HG03103 (cell line): ENCODE data around the gene HOATZ.

Experiments used
- ATAC-seq: cut with Tn5 transposase; IDR thresholded peaks from one replicate; pipeline ENCODE4 v1.9.1; 2021; ENCODE audit warnings: low read depth; ENCODE audit not compliant: unreplicated experiment

The HOATZ gene

DNA sequence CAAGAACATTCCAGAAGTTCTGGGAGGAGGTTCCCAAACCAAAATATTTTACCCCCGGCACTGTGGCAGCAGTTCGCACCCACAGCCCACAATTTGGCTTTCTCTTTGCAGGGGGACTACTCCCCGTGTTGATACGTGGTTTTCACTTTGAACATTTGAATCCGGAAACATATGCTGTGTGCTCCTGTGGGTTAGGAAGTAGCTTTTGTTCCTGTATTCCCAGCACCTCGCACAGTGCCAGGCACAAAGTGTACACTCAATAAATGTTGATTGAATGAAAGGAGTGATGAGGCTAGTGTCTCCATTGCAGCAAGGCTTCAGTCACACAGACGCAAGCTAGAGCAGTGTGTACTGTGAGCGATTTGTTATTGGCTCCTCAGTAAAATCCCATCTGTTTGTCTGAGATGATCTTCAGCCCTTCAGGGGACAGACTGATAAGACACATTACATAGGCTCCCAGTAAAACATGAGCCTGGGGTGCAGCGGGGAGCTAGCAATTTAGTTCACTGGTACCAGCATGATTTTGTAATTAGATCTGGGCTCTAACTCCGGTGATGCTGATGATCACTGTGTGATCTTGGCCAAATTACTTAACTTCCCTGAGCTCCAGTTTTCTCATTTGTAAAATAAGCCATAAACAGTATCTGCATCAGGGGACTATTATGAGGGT is 28.2 kb downstream of the HOATZ start:
- no peak for ATAC-seq

GRCh38 chr11:111548525-111548924 is 33.9 kb downstream of the HOATZ start:
- no peak for ATAC-seq

DNA sequence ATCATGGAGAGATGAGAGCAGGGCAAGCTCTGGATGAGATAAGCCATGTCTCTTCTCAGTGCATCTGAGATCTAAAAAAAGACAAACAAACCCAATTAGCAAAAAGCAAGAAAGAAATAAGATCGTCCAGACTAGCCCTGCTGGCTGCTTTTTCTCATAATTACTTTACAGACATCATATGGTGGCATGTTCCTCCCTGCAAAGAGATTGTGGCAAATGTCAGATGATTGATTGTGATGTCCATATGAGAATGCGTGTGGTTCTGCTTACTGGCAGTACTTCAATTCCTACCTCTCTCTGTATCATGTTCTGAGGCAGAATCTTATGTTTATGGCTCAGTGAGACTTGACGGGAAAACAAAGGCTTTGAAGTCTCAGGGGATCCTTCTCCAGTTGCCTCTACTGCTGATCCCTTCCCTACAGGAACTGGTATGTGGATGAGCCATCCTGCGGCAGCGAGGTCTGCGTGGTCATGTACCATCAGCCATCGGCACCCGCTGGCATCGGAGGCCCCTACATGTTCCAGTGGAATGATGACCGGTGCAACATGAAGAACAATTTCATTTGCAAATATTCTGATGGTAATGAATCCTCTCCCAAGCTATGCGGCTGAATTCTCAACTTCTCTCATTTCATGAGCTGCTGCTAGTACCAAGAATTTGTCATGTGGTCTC is 34.8 kb downstream of the HOATZ start:
- ATAC-seq: no peak

- no peak for ATAC-seq
Measured at GRCh38 chr11:111549869-111550203, 35.3 kb downstream of the HOATZ start.

DNA sequence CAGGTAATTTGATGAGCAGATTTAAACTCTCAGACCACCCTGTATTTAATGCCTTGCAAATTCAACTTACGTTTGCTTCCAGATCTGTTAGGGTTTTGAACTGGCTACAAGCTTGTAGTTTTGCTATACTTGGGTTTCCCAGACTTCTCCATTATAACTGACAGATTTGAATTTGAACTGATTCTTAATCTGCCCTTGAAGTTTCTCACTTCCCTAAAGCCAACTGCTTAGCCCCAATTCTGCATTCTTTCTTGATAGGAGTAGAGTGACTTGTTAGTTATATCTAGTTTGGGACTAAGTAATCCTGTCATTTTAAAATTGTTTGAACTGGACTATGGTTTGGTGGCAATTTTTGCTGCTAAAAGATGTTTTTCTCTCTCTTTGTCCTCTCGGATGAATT is 35.7 kb downstream of the HOATZ start:
- no peak for ATAC-seq

DNA sequence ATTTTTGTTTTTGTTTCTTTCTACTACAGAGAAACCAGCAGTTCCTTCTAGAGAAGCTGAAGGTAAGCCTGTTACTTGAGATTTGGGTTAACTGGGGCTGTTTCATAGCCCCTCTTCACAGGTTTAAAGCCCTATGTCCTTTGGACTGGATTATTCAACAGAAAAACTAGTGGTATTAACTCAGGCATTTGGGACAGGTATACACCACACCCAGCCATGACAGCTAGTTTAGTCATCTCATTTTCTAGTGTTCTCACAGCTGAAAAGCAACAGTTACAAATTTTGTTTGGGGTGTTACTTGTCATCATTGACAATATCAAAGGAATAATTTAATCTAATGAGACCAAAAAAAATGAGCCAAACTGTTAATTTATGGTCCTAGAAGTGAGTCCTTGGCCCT is 40.0 kb downstream of the HOATZ start:
- ATAC-seq: no peak

- no peak for ATAC-seq
Measured at GRCh38 chr11:111555255-111555654, 40.7 kb downstream of the HOATZ start.

- ATAC-seq: no peak
Measured at GRCh38 chr11:111557425-111558111, 43.0 kb downstream of the HOATZ start.

GRCh38 chr11:111559800-111560464 is 45.4 kb downstream of the HOATZ start:
- ATAC-seq: no peak

DNA sequence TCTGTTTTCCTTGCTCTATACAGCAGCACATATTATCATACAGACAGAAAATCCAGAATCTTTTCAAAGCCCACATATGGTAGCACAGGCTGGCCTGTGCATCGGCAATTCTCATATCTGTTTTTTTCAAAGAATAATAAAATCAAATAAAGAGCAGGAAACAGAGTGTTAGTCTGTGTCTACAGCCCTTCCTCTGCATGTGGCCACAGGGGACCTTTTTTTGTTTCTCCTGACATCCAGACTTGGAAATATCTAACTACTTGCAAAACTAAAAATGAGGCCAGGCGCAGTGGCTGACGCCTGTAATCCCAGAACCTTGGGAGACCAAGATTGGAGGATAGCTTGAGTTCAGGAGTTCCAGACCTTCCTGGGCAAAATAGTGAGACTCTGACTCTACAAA is 46.2 kb downstream of the HOATZ start:
- no peak for ATAC-seq

GRCh38 chr11:111561306-111561705 is 46.7 kb downstream of the HOATZ start:
- ATAC-seq: no peak

DNA sequence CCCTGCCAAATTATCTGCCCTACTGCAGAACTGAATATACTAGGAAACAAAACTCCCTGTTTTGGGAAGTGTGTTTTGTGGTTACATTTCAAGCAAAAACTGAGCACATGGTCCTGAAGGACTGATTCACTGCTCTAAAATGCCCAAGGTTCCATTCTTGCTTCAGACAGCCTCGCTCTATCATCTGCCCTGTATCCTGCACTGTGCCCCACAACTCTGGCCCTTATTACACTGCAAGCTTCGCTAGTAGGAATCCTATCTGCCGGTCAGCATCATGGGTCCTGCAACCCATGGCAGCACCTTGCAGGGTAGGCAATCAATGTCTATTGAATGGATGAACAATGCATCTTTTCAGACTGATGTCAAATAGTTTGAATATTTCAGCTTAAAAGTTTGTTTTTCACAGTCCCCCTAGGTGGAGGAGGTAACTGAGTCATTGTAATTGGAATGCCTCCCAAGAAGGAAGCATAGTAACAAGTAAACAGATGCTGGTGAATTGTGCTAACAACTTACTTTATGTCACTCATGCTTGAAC is 47.3 kb downstream of the HOATZ start:
- no peak for ATAC-seq

GRCh38 chr11:111562692-111563389 is 48.3 kb downstream of the HOATZ start:
- no peak for ATAC-seq

- ATAC-seq: no peak
Measured at GRCh38 chr11:111565114-111565720, 50.6 kb downstream of the HOATZ start.

DNA sequence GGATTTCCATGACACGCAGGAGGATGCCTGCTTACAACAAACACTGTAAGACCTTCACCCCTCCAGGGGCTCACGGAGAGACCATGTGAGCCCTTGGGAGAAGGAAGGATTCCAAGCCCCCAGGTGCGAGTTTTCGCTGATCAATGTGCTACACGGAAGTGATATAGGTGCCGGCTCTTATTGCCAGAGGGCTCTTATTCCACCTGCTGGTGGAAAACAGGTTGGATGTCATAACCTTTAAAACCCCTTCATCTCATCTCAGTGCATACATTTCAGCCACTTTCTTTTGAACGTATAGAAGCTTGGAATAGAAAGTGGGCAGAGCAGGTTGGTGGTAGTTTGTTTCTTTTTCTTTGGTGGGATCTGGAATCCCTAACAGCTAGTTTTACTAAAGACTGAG is 51.7 kb downstream of the HOATZ start:
- ATAC-seq: no peak

GRCh38 chr11:111569476-111569875 is 54.9 kb downstream of the HOATZ start:
- no peak for ATAC-seq

DNA sequence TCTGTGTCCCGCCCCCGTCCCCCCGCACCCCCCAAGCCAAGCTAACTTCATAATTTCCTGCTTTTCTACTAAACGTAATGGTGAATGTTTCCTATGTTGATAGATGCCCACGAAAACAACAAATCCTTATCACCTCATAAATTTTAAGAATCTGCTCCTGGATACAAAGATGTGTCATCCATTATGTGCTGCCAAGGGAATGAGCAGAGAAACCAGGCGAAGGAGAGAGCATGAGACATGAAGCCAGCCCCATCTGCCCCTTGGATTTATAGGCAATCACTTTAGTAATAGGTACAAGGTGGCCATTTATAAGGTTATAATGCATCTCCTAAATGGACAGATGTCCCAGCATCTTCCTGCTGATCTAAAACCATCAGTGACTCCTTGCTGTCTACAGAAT is 56.2 kb downstream of the HOATZ start:
- no peak for ATAC-seq

- no peak for ATAC-seq
Measured at GRCh38 chr11:111571829-111572501, 57.4 kb downstream of the HOATZ start.

DNA sequence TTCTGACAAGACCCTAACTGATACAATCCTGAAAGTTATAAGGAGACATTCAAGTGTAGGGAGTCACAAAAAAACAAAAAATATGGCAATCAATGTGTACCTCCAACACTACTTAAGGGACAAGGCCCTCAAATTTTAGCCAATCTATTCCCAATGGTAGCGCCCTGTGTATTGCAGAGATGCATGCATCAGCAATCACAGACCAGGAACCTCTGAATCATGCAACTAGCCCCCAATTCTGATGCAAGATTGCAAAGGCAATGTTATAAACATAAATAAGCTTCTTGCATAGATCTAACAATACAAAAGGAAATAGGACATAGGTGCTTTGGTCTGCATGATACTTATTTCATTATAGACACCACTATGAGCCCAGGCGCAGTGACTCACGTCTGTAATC is 58.0 kb downstream of the HOATZ start:
- no peak for ATAC-seq

DNA sequence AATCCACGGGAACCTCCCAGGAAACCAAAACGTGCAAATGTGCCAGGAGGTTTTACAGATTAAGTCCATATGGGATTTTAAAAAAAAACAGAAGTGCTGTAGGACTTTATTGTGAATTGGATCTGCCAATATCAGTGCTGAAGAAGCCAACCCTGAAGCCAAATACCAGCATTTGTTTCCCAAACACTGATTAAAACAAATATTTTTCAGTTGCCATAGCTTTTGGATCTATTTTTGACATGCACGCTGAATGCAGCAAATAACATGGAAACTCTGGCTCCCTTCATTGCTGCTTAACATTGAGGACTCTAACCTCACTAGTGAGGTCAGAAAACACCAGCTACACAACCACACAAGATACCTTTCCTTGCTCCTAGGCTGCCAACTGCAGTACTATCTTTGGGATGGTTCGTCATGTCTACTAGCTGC is 59.3 kb downstream of the HOATZ start:
- ATAC-seq: no peak
